KOPT-K1 (cell line): Measurements from ENCODE around the gene GRIK3.

Experiments
- H3K27ac ChIP-seq: fragments of 200-600 bp; sonication (generic); 2 replicates; pipeline ENCODE4 v1.5.1; 2016; ENCODE audit warnings: antibody characterized with exemption, mild to moderate bottlenecking, low read depth, low read length; ENCODE audit not compliant: poor library complexity, severe bottlenecking
- H3K36me3 ChIP-seq: fragments of 200-600 bp; sonication (generic); 2 replicates; pipeline ENCODE4 v1.5.1; 2017; ENCODE audit warnings: antibody characterized with exemption, mild to moderate bottlenecking, low read length, moderate library complexity; ENCODE audit not compliant: insufficient read depth
- H3K9me3 ChIP-seq: fragments of 200-600 bp; sonication (generic); 2 replicates; pipeline ENCODE4 v1.5.1; 2017; ENCODE audit warnings: antibody characterized with exemption, low read length, mild to moderate bottlenecking; ENCODE audit not compliant: insufficient read depth, poor library complexity, severe bottlenecking

GRIK3 gene

DNA sequence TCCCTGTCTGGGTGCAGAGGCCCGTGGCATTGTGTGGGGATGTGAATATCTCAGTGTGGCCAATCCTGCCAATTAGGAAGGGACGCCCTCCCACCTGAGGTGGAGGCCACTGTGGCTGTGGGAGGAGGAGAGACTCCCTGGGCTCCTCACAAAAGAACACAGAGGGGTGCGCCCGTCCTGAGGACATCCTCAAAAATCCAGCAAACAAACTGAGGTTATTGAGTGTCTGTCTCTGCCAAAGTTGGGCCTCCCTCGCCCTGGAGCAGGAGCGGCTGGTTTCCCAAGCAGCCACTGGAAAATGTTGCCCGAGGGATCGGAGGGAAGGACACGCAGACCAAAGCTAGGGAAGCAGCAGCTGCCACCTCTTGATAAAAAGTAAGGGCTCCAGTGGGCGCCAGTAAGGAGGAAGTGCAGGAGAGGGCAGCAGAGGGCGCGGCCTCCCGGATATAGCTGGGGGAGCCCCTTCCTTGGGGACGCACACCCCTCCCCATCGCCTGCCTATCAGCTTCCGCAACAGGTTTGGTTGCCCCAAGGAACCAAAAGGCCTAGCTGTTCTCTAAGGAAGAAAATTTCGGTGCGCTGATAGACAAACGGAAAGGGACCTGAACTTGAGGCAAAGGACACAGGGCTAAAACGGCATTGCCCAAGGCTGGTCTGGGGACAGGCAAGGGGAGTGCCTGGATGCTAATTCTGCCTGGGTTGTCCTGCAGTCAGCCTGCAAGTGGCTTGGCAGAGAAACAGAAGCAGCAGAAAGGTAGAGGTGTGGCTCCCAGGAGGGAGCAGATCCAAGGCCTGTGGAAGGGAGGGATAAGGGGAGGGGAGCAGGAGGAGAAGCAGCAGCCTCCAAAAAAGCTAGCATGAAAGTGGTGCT lies 1.7 kb upstream of the GRIK3 start:
- Histone ChIP-seq H3K9me3 (no peaks in the 10 kb centered on the region), H3K36me3 (no peaks in the 10 kb centered on the region), H3K27ac (no peak overlapping the region)

GRCh38 chr1:37035014-37035691 lies 838 bp upstream of the GRIK3 start:
- H3K27ac ChIP-seq, result no peak overlapping the region
- no peaks in the 10 kb centered on the region for H3K36me3 ChIP-seq
- no peaks in the 10 kb centered on the region for H3K9me3 ChIP-seq

DNA sequence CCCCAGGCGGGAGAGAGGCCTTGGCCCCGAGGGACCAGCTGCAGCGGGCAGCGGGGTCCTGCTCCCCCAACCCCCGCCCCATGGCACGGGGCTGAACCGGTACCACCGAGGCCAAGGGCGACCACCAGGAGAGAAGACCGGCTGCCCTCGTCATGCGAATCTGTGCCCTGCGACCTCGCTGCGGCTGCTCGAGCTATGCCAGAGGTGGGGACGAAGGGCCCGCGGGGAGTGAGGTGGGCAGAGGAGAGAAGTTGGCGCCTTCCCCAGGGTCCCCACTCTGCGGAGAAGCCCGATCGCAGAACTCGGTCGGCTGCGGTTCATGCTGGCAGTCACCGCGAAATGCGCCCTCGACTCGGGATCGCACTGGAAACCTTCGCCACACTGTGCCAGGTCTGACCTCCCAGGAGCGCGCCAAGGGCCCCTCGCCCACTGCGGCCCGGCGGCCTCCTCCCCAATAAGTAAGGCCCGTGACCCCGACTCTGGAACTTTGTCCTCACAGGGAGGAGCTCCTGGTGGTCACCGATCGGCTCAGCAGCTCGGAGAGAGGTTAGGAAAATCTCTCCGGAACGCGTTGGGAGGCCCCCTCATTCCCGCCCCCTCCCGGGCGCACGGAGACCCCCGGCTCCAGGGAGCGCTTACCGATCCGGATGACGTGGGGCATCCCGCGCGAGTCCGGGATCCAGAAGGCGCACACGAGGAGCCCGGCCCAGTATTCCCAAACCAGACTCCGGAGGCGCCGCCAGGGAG lies 787 bp downstream of the GRIK3 start:
- no peak overlapping the region for H3K27ac ChIP-seq
- no peaks in the 10 kb centered on the region for H3K9me3 ChIP-seq
- no peaks in the 10 kb centered on the region for H3K36me3 ChIP-seq

DNA sequence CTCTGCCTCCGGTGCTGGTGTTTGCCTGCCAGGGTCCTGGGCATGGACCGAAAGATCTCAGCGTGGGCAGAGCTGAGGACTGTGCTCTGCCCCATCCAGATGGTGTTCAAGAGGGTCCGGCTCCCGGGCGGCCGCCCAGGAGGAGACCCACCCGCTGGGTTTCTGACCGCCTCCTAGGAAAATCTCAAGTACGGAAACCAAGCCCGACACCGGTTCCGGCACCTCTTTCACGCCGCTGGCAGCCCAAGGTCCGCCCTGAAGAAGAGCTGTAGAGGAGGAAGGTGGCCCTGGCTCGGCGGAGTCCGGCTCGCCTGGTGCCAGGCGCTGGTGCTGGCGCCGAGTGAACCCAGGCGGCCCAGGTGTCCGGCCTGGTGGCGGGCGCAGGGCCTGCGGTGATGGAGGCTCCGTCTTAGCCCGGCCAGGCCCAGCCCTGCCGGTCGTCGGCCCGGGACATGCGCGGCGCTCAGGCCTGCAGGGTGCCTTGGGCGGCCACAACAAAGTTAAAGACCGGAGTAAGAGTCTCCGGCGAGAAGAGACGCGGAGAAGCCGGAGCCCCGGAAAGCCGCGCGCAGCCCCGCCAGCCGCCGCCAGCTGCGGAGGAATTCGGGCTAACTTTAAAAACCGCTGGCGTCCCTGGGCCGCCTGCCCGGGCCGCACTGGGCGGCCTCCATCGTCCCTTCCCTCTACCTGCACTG lies 1.5 kb downstream of the GRIK3 start:
- no peaks in the 10 kb centered on the region for H3K9me3 ChIP-seq
- H3K27ac ChIP-seq, result no peak overlapping the region
- no peaks in the 10 kb centered on the region for H3K36me3 ChIP-seq

DNA sequence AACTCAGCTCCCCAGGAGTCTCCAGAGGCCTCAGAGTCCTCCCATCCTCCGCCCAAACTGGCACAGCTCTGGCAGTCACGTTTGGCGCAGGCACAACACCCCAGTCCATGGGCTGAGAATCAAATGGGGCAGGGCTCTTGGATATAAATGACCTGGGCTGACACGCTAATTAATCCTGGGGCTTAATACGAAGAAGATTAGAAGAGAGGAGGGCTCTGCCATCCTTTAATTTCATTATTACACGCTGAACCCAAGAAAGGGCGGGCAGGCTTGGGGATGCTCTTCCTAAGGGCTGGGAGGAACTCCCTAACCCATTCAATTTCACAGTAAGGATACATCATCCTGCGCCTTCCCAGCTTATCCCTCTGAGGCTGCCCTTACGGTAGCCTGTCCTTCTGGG lies 2.4 kb downstream of the GRIK3 start:
- H3K27ac ChIP-seq, result no peak overlapping the region
- no peaks in the 10 kb centered on the region for H3K9me3 ChIP-seq
- no peaks in the 10 kb centered on the region for H3K36me3 ChIP-seq

GRCh38 chr1:37031429-37031828 lies 2.9 kb downstream of the GRIK3 start:
- Histone ChIP-seq H3K36me3 (no peaks in the 10 kb centered on the region), H3K27ac (no peak overlapping the region), H3K9me3 (no peaks in the 10 kb centered on the region)

GRCh38 chr1:37028981-37029617 lies 5.2 kb downstream of the GRIK3 start:
- Histone ChIP-seq H3K27ac (no peak overlapping the region), H3K9me3 (no peaks in the 10 kb centered on the region), H3K36me3 (no peaks in the 10 kb centered on the region)

DNA sequence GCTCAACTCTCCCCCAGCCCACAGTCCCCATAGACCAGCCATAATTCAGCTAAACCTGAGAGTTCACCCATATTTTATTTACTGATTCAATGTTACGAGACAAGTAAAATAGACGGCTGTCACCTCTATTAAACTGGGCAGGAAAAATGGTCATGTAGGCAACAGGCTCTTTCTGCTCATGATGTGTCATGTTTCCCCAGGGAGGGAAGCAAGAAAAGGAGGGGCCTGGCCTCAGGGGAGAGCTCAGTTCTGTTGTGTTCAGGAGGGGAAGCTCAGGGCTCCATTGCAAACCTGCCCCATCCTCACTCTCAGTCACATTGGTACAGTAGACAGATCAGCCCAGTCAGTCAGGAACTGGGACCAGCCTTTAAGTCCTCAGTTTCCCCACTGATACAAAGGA lies 12.8 kb downstream of the GRIK3 start:
- Histone ChIP-seq H3K36me3 (no peaks in the 10 kb centered on the region), H3K9me3 (no peaks in the 10 kb centered on the region), H3K27ac (no peak overlapping the region)

GRCh38 chr1:37020653-37021277 lies 13.6 kb downstream of the GRIK3 start:
- Histone ChIP-seq H3K27ac (no peak overlapping the region), H3K9me3 (no peaks in the 10 kb centered on the region), H3K36me3 (no peaks in the 10 kb centered on the region)

- H3K36me3 ChIP-seq, result no peaks in the 10 kb centered on the region
- H3K27ac ChIP-seq, result no peak overlapping the region
- H3K9me3 ChIP-seq, result no peaks in the 10 kb centered on the region
These were observed 15.8 kb downstream of the GRIK3 start for GRCh38 chr1:37018510-37018909.

DNA sequence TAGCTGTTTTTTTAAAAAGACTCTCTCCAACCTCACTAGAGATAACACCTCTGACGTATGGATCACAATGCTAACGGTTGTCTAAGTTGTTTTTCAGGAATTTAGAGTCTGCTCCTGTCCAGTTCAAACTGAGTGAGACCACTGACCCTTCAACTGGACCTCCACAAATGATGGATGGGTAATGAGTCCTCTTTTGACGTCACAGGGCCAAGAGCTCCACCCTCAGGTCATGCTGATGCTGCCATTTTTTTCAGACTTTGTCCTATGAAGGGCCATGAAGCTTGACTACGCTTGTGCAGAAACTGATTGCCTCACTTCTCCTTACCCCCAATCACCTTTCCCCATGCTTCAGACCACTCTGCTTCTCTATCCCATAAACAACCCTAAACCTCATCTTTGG lies 16.6 kb downstream of the GRIK3 start:
- Histone ChIP-seq H3K9me3 (no peaks in the 10 kb centered on the region), H3K27ac (no peak overlapping the region), H3K36me3 (no peaks in the 10 kb centered on the region)

DNA sequence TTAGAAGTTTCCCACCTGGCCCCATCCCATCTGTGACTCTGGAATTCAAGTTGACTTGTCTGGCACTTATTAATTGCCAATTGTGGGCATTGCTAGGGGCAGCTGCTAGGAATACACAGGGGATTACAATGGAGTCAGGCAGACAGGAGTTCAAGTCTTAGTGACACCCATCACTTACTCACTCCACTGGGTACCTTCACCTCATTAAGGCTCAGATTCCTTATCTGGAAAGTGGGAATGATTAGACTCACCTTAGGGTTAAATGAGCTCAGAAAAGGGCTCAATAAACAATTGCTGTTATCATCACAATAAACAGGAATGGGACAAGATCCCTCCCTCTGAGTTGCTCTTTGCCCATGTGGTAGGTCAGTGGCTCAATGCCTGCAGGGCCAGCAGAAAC lies 18.2 kb downstream of the GRIK3 start:
- Histone ChIP-seq H3K36me3 (no peaks in the 10 kb centered on the region), H3K9me3 (no peaks in the 10 kb centered on the region)

DNA sequence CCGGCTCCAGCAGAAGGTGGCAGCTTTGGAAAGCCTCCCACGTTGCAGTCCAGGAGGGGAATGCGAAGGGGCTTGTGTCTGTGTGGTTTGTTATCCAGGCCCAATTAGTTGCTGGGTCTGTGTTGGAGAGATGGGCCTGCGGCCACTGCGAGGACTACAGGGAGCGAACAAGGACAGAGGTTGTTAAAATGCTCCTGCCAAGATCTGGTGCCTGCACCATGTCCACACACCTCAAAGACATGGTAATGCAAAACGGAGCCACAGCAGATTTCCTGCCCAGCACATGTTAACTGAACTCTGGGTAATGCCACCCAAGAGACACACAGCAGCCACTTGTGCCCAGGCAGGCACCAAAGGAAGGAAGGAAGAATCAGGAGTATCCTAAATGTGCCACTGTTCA lies 18.6 kb downstream of the GRIK3 start:
- H3K36me3 ChIP-seq, result no peaks in the 10 kb centered on the region
- no peaks in the 10 kb centered on the region for H3K9me3 ChIP-seq
- H3K27ac ChIP-seq, result no peak overlapping the region

More for the DNA sequence above, 18.2 kb downstream of the GRIK3 start:
- H3K27ac ChIP-seq, result no peak overlapping the region

GRCh38 chr1:37012226-37012625 lies 22.1 kb downstream of the GRIK3 start:
- Histone ChIP-seq H3K27ac (no peak overlapping the region), H3K36me3 (no peaks in the 10 kb centered on the region), H3K9me3 (no peaks in the 10 kb centered on the region)
